Trophoblast cell (in vitro differentiated cells and primary cell): ENCODE data around the gene TH.
"Not testable (repeated sequence)": the region's sequence is repeated elsewhere in the genome, so short reads cannot be mapped to it uniquely, and the experiment has no call there.

Experiments
- DNase-seq, 2 donors: peaks; one replicate each; pipeline ENCODE4 v3.0.0-alpha.2; 2016
- H2AFZ ChIP-seq: 2 replicates; pipeline ENCODE4 v1.6.1; 2013; ENCODE audit warnings: low read length, moderate library complexity, mild to moderate bottlenecking; ENCODE audit not compliant: insufficient read depth, poor library complexity
- H2AK5ac ChIP-seq: 2 replicates; pipeline ENCODE4 v1.6.1; 2013; ENCODE audit warnings: mild to moderate bottlenecking, low read length
- H2BK120ac ChIP-seq: 2 replicates; pipeline ENCODE4 v1.6.1; 2013; ENCODE audit warnings: low read length, mild to moderate bottlenecking, moderate library complexity; ENCODE audit not compliant: insufficient read depth, poor library complexity
- H2BK12ac ChIP-seq: 2 replicates; pipeline ENCODE4 v1.6.1; 2013; ENCODE audit warnings: mild to moderate bottlenecking, low read length, moderate library complexity
- H2BK5ac ChIP-seq: 2 replicates; pipeline ENCODE4 v1.6.1; 2013; ENCODE audit warnings: low read length, low read depth, moderate library complexity, mild to moderate bottlenecking; ENCODE audit not compliant: poor library complexity
- H3K14ac ChIP-seq: 2 replicates; pipeline ENCODE4 v1.6.1; 2013; ENCODE audit warnings: mild to moderate bottlenecking, low read length
- H3K18ac ChIP-seq: 2 replicates; pipeline ENCODE4 v1.6.1; 2013; ENCODE audit warnings: mild to moderate bottlenecking, low read length
- H3K23ac ChIP-seq: 2 replicates; pipeline ENCODE4 v1.6.1; 2013; ENCODE audit warnings: low read length
- H3K27ac ChIP-seq: 2 replicates; pipeline ENCODE4 v1.5.1; 2013; ENCODE audit warnings: low read depth, mild to moderate bottlenecking, inconsistent platforms, low read length, moderate library complexity
- H3K27me3 ChIP-seq: 2 replicates; pipeline ENCODE4 v1.6.1; 2013; ENCODE audit warnings: inconsistent platforms, mild to moderate bottlenecking, low read length, moderate library complexity; ENCODE audit not compliant: insufficient read depth
- H3K36me3 ChIP-seq, 2 experiments: 1 replicate in 1 of 2; 2 replicates in 1 of 2; pipeline ENCODE4 v1.6.1; 2013; ENCODE audit warnings: low read length in 2 of 2, mild to moderate bottlenecking in 2 of 2, moderate library complexity in 1 of 2; ENCODE audit not compliant: insufficient read depth in 2 of 2, control insufficient read depth in 1 of 2
- H3K4ac ChIP-seq: 2 replicates; pipeline ENCODE4 v1.6.1; 2013; ENCODE audit warnings: low read depth, mild to moderate bottlenecking, low read length, moderate library complexity
- H3K4me1 ChIP-seq, 2 experiments: 1 replicate in 1 of 2; 2 replicates in 1 of 2; pipeline ENCODE4 v1.6.1; 2013; ENCODE audit warnings: low read length in 2 of 2, mild to moderate bottlenecking in 2 of 2, moderate library complexity in 1 of 2; ENCODE audit not compliant: insufficient read depth in 2 of 2, control insufficient read depth in 1 of 2
- H3K4me2 ChIP-seq: 2 replicates; pipeline ENCODE4 v1.6.1; 2013; ENCODE audit warnings: inconsistent platforms, mild to moderate bottlenecking, low read length, moderate library complexity
- H3K4me3 ChIP-seq: 2 replicates; pipeline ENCODE4 v1.5.1; 2013; ENCODE audit warnings: mild to moderate bottlenecking, low read depth, low read length, inconsistent platforms
- H3K79me1 ChIP-seq: one replicate; pipeline ENCODE4 v1.6.1; 2013; ENCODE audit warnings: low read length
- H3K79me2 ChIP-seq: 2 replicates; pipeline ENCODE4 v1.6.1; 2013; ENCODE audit warnings: low read length, mild to moderate bottlenecking; ENCODE audit not compliant: control insufficient read depth, insufficient read depth, poor library complexity
- H3K9ac ChIP-seq: 2 replicates; pipeline ENCODE4 v1.6.1; 2013; ENCODE audit warnings: mild to moderate bottlenecking, low read length
- H3K9me3 ChIP-seq: 2 replicates; pipeline ENCODE4 v1.6.1; 2013; ENCODE audit warnings: low read depth, mild to moderate bottlenecking, control low read depth, inconsistent platforms, low read length; ENCODE audit not compliant: insufficient read depth
- H4K12ac ChIP-seq: 2 replicates; pipeline ENCODE4 v1.6.1; 2013; ENCODE audit warnings: low read depth, mild to moderate bottlenecking, low read length, moderate library complexity
- H4K8ac ChIP-seq: 2 replicates; pipeline ENCODE4 v1.6.1; 2013; ENCODE audit warnings: low read depth, mild to moderate bottlenecking, low read length, moderate library complexity
- H4K91ac ChIP-seq: one replicate; pipeline ENCODE4 v1.6.1; 2013; ENCODE audit warnings: low read depth, mild to moderate bottlenecking, low read length, moderate library complexity
- WGBS: extraction: QIAGEN DNeasy Blood & Tissue Kit; methylation state at CpG from one replicate; pipeline ENCODE4 v1.1.7; 2013; ENCODE audit warnings: missing lambda C conversion rate; ENCODE audit not compliant: insufficient read length, insufficient coverage; ENCODE audit errors: extremely low coverage; 5-methylcytosine and 5-hydroxymethylcytosine counted together

TH gene

DNA sequence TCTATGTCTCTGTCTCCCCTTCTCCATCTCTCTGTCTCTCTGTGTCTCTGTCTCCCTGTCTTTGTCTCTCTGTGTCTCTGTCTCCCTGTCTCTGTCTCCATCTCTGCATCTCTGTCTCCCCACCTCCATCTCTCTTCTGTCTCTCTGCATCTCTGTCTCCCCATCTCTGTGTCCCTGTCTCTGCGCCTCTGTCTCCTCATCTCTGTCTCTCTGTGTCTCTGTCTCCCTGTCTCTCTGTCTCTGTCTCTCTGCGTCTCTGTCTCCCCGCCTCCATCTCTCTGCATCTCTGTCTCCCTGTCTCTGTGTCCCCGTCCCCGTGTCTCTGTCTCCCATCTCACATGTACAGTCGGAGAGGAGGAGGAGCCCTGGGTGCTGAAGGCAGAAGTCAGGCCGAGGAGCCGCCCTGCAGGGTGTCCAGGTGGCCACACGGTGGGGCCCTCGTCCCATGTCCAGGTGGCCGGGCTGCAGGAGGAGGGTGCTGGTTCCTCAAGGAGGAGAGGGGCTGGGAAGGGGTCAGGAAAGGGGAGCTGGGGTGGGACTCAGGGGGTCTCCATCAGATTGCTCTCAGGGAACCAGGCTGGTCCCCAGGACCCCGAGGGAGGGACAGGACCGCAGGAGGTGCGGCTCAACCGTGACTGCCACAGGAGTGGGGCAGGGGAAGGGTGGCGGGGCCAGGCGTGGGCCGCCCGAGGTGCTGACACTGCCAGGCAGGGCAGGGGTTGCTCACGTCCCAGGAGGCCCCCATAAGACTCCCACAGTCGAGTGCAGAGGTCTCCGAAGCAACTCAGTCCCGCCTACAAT, 25.6 kb upstream of the TH start:
- Histone ChIP-seq H2BK5ac (no peak overlapping the region), H2AFZ (no peak overlapping the region), H4K91ac (no peak overlapping the region), H3K4ac (no peak overlapping the region), H3K9ac (no peak overlapping the region), H3K79me1 (peaks cover 2% of the 10 kb centered on the region), H4K8ac (no peak overlapping the region), H2AK5ac (no peak overlapping the region), H4K12ac (no peak overlapping the region), H3K18ac (no peak overlapping the region), H3K14ac (no peak overlapping the region), H3K36me3 (no peaks in the 10 kb centered on the region), H3K4me3 (no peak overlapping the region), H3K4me2 (no peak overlapping the region), H3K79me2 (no peaks in the 10 kb centered on the region), H3K9me3 (no peaks in the 10 kb centered on the region), H3K4me1 (peaks cover 4 to 5% of the 10 kb centered on the region in 2 experiments), H2BK12ac (no peak overlapping the region), H3K27me3 (no peaks in the 10 kb centered on the region), H3K23ac (no peak overlapping the region), H3K27ac (no peak overlapping the region), H2BK120ac (no peak overlapping the region)
- peak; percentile 77 to 87 for DNase-seq
- no CpG with 5 or more reads among the region's 23 CpGs for WGBS

DNA sequence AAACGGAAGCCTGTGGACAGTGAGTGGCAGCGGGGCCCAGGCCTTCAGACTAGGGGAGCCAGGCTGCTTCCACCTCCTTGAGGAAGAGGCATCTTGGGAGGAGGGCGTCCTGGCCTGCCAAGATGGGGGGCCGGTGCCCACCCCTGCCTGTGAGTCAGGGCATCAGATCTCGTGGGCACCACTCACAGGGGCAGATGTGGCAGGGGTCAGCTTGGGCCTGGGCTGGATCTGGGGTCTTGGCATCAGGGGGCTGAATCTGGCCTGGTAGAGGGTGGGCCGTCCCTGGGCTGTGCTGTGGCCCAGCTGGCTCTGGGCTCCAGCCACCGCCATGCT, 24.1 kb upstream of the TH start:
- no peaks in the 10 kb centered on the region for H3K27me3 ChIP-seq
- no peaks in the 10 kb centered on the region for H3K79me2 ChIP-seq
- no peak overlapping the region for H2BK120ac ChIP-seq
- no peaks in the 10 kb centered on the region for H3K79me1 ChIP-seq
- no peak overlapping the region for H2AK5ac ChIP-seq
- H2BK5ac ChIP-seq, result no peak overlapping the region
- no peak for DNase-seq
- no peak overlapping the region for H3K9ac ChIP-seq
- H3K18ac ChIP-seq, result no peak overlapping the region
- no peak overlapping the region for H2AFZ ChIP-seq
- no peak overlapping the region for H3K4ac ChIP-seq
- H3K36me3 ChIP-seq, result no peaks in the 10 kb centered on the region
- H3K4me1 ChIP-seq, result no peaks in the 10 kb centered on the region
- H3K14ac ChIP-seq, result no peak overlapping the region
- no peak overlapping the region for H2BK12ac ChIP-seq
- H3K4me2 ChIP-seq, result no peak overlapping the region
- no peak overlapping the region for H3K23ac ChIP-seq
- WGBS, result no CpG with 5 or more reads among the region's 7 CpGs
- H4K91ac ChIP-seq, result no peak overlapping the region
- no peaks in the 10 kb centered on the region for H3K9me3 ChIP-seq
- no peak overlapping the region for H4K12ac ChIP-seq
- no peak overlapping the region for H3K4me3 ChIP-seq
- no peak overlapping the region for H3K27ac ChIP-seq
- H4K8ac ChIP-seq, result no peak overlapping the region

DNA sequence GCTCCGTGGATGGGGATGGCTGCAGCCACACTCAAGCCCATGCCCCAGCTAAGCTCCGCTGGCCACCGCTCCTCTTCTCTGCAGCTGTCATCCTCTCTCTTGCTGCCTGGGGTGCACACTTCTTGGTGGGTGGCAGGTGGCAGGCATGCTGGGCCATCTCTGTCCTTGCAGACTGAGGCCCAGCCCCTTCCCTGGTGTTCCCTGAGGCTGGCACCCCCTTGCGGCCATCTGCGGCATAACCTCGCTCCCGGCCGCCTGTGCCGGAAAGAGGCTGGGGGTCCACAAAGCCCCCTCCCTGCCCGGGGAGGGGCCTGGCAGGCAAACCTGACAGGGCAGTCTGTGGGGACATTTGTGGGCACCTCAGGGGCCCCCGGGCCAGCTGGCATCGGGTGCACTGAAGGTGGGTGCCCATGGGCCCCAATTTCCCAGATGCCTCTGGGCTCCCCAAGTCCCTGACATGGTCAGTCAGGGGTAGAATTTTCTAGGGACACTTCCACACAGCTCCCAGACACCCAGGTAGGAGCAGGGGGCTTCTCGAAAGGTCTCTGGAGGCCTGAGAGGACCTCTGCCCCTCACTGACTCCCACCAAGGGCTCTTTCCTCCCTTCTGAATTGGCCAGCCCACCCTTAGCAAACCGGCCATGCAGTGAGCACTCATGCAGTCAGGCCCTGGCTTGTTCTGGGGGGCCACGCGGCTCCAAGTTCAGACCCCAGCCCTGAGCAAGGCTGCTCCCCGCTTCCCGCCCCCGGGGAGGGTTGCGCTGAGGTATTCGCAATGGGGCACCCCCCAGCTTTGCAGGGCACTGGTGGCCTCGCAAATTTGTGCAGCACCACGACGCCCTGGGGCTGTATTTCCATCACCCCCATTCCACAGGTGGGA, 23.5 kb upstream of the TH start:
- no peak overlapping the region for H3K4me2 ChIP-seq

DNA sequence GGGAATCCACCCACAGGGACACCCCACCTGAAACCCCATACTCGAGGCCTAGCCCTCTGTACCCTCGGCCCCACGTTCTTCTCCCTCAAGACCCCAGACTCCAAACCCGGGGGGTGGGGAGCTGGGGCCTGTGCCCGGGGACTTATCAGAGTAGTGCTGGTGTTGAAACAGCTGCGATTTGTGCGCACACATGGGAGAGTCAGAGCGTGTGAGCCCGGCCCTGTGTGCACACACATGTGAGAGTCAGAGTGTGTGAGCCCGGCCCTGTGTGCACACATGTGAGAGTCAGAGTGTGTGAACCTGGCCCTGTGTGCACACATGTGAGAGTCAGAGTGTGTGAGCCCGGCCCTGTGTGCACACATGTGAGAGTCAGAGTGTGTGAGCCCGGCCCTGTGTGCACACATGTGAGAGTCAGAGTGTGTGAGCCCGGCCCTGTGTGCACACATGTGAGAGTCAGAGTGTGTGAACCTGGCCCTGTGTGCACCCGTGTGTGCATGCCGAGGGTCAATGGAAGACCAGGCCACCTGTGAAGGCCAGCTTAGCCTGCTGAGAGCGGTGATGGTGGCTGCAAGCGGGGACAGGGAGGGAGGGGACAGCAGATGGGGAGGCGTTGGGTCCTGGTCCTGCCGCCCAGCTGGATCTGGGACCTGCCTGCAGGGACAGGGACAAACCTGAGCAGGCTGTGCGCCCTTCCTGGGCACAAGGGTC, 22.4 kb upstream of the TH start:
- H3K79me1 ChIP-seq, H3K14ac ChIP-seq, H3K4me2 ChIP-seq, H3K18ac ChIP-seq, H4K91ac ChIP-seq, H3K27ac ChIP-seq, H3K27me3 ChIP-seq, DNase-seq, H3K4ac ChIP-seq, H3K36me3 ChIP-seq, H2BK12ac ChIP-seq, H2BK5ac ChIP-seq, H3K9me3 ChIP-seq, H2AFZ ChIP-seq, H2AK5ac ChIP-seq, H3K79me2 ChIP-seq, H3K4me1 ChIP-seq, H4K12ac ChIP-seq, H2BK120ac ChIP-seq, H3K4me3 ChIP-seq, H3K9ac ChIP-seq, H3K23ac ChIP-seq, H4K8ac ChIP-seq: not testable (repeated sequence)
- WGBS, result no CpG with 5 or more reads among the region's 20 CpGs

More for the DNA sequence above, 23.5 kb upstream of the TH start:
- H3K9ac ChIP-seq, result no peak overlapping the region
- no peak overlapping the region for H2BK5ac ChIP-seq
- no peak overlapping the region for H4K91ac ChIP-seq
- no peaks in the 10 kb centered on the region for H3K36me3 ChIP-seq
- no peak overlapping the region for H3K23ac ChIP-seq
- no peak overlapping the region for H4K8ac ChIP-seq
- no peak overlapping the region for H3K4ac ChIP-seq
- H3K79me1 ChIP-seq, result no peaks in the 10 kb centered on the region
- no peak overlapping the region for H2AK5ac ChIP-seq
- H3K4me1 ChIP-seq, result no peaks in the 10 kb centered on the region
- no peak overlapping the region for H2BK120ac ChIP-seq
- no peak overlapping the region for H3K27ac ChIP-seq
- no peaks in the 10 kb centered on the region for H3K27me3 ChIP-seq
- no peaks in the 10 kb centered on the region for H3K9me3 ChIP-seq
- H3K4me3 ChIP-seq, result no peak overlapping the region
- no peak overlapping the region for H4K12ac ChIP-seq
- H3K79me2 ChIP-seq, result no peaks in the 10 kb centered on the region
- H2AFZ ChIP-seq, result no peak overlapping the region
- DNase-seq, result peak in 1 of 2 donors; percentile 56
- no peak overlapping the region for H3K14ac ChIP-seq
- WGBS, result no CpG with 5 or more reads among the region's 24 CpGs
- H2BK12ac ChIP-seq, result no peak overlapping the region
- no peak overlapping the region for H3K18ac ChIP-seq
